ENCODE results near the gene ABCA6.

Gene ABCA6

GRCh38 chr17:69143151-69143550 lies 1.5 kb upstream of the ABCA6 start:
- no peaks in the 10 kb centered on the region for H3K9me2 ChIP-seq (replicated peaks; ENCODE audit: insufficient read depth, low read length)
- no peak overlapping the region for H2AFZ ChIP-seq (ENCODE audit: low read length)
- H3K36me3 ChIP-seq (replicated peaks; ENCODE audit: insufficient read depth, low read length) = no peaks in the 10 kb centered on the region
- H3K4me3 ChIP-seq (ENCODE audit: low read length) = no peak overlapping the region
- no peak for TF ChIP-seq EZH2phosphoT487 (IDR thresholded peaks at IDR 0.05; ENCODE audit: low read length)
- TF ChIP-seq EZH2 (optimal IDR thresholded peaks at IDR 0.05; ENCODE audit: low read depth, low read length) = no peak
- no peak for TF ChIP-seq CTCF (IDR thresholded peaks at IDR 0.05; ENCODE audit: low read length)
- H3K4me2 ChIP-seq (ENCODE audit: low read depth, low read length) = no peak overlapping the region
- no peaks in the 10 kb centered on the region for H4K20me1 ChIP-seq (ENCODE audit: insufficient read depth, low read length)
- no peaks in the 10 kb centered on the region for H3K79me2 ChIP-seq (ENCODE audit: low read length)
- H3K9me3 ChIP-seq (replicated peaks; ENCODE audit: insufficient read depth, low read length) = no peaks in the 10 kb centered on the region
- no peak overlapping the region for H3K9ac ChIP-seq (ENCODE audit: low read length)
- no peaks in the 10 kb centered on the region for H3F3A ChIP-seq (ENCODE audit: insufficient read depth, low read length)
- H3K27ac ChIP-seq (ENCODE audit: low read length) = no peak overlapping the region
- no peaks in the 10 kb centered on the region for H3K4me1 ChIP-seq (ENCODE audit: low read length)
- H3K27me3 ChIP-seq (replicated peaks; ENCODE audit: insufficient read depth, low read length) = no peaks in the 10 kb centered on the region
- no peak for DNase-seq

GRCh38 chr17:69142175-69142802 lies 594 bp upstream of the ABCA6 start:
- no peak for DNase-seq
- TF ChIP-seq CTCF (IDR thresholded peaks at IDR 0.05; ENCODE audit: low read length) (no peak), EZH2phosphoT487 (IDR thresholded peaks at IDR 0.05; ENCODE audit: low read length) (no peak), EZH2 (optimal IDR thresholded peaks at IDR 0.05; ENCODE audit: low read depth, low read length) (no peak)

GRCh38 chr17:69134112-69134511 lies 7.6 kb downstream of the ABCA6 start:
- Histone ChIP-seq H2AFZ (ENCODE audit: low read length) (no peak overlapping the region), H3K79me2 (ENCODE audit: low read length) (no peaks in the 10 kb centered on the region), H4K20me1 (ENCODE audit: insufficient read depth, low read length) (no peaks in the 10 kb centered on the region), H3K27ac (ENCODE audit: low read length) (no peak overlapping the region), H3F3A (ENCODE audit: insufficient read depth, low read length) (no peaks in the 10 kb centered on the region), H3K27me3 (replicated peaks; ENCODE audit: insufficient read depth, low read length) (no peaks in the 10 kb centered on the region), H3K4me3 (ENCODE audit: low read length) (no peak overlapping the region), H3K36me3 (replicated peaks; ENCODE audit: insufficient read depth, low read length) (no peaks in the 10 kb centered on the region), H3K9me3 (replicated peaks; ENCODE audit: insufficient read depth, low read length) (no peaks in the 10 kb centered on the region), H3K9ac (ENCODE audit: low read length) (no peak overlapping the region), H3K9me2 (replicated peaks; ENCODE audit: insufficient read depth, low read length) (no peaks in the 10 kb centered on the region), H3K4me1 (ENCODE audit: low read length) (no peaks in the 10 kb centered on the region), H3K4me2 (ENCODE audit: low read depth, low read length) (no peak overlapping the region)
- no peak for DNase-seq
- TF ChIP-seq CTCF (IDR thresholded peaks at IDR 0.05; ENCODE audit: low read length) = no peak
- TF ChIP-seq EZH2phosphoT487 (IDR thresholded peaks at IDR 0.05; ENCODE audit: low read length) = no peak
- no peak for TF ChIP-seq EZH2 (optimal IDR thresholded peaks at IDR 0.05; ENCODE audit: low read depth, low read length)

More at GRCh38 chr17:69142175-69142802, 594 bp upstream of the ABCA6 start:
- Histone ChIP-seq H3K4me1 (ENCODE audit: low read length) (no peaks in the 10 kb centered on the region), H3K4me3 (ENCODE audit: low read length) (no peak overlapping the region), H3K9ac (ENCODE audit: low read length) (no peak overlapping the region), H3K27ac (ENCODE audit: low read length) (no peak overlapping the region), H3K4me2 (ENCODE audit: low read depth, low read length) (no peak overlapping the region), H3K27me3 (replicated peaks; ENCODE audit: insufficient read depth, low read length) (no peaks in the 10 kb centered on the region), H3K9me2 (replicated peaks; ENCODE audit: insufficient read depth, low read length) (no peaks in the 10 kb centered on the region), H2AFZ (ENCODE audit: low read length) (no peak overlapping the region), H3K36me3 (replicated peaks; ENCODE audit: insufficient read depth, low read length) (no peaks in the 10 kb centered on the region), H3F3A (ENCODE audit: insufficient read depth, low read length) (no peaks in the 10 kb centered on the region), H3K79me2 (ENCODE audit: low read length) (no peaks in the 10 kb centered on the region), H3K9me3 (replicated peaks; ENCODE audit: insufficient read depth, low read length) (no peaks in the 10 kb centered on the region), H4K20me1 (ENCODE audit: insufficient read depth, low read length) (no peaks in the 10 kb centered on the region)
